ENCODE data around the gene SUGP2. TPM values are rescaled to one million over a fixed set of nuclear protein-coding genes. Genes with fewer than 3 reads are reported as not detected.
"Not testable (repeated sequence)": the region's sequence is repeated elsewhere in the genome, so short reads cannot be mapped to it uniquely, and the experiment has no call there.

Gene SUGP2
- total RNA-seq, 1 donor from 2014 or later, result 129 TPM

DNA sequence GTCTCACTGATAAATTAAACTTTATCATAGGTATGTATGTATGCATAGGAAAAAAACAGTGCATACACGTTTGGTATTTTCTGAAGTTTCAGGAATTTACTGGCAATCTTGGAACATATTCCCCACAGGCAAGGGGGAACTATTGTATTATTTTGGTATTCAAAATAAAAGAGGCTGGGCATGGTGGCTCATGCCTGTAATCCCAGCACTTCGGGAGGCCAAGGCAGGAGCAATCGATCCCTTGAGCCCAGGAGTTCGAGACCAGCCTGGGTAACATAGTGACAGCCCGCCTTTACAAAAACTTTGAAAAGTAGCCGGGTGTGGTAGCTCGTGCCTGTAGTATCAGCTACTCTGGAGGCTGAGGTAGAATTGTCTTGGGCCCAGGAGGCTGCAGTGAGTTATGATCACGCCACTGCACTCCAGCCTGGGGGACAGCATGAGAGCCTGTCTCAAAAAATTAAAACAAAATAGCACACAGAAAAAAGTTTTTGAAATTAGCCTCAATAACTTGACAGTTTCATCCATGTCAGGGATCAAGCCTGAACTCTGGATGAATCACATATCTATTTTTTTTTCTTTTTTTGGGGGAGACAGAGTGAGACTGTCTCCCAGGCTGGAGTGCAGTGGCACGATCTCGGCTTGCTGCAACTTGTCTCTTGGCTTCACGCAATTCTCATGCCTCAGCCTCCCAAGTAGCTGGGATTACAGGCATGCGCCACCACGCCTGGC is 63.2 kb downstream of the SUGP2 start:
- Mint-ChIP-seq H3K27ac (no peak overlapping the region), H3K4me1 (ENCODE audit: low read depth) (peaks cover 4% of the 10 kb centered on the region), H3K27me3 (ENCODE audit: low read depth) (no peaks in the 10 kb centered on the region), H3K9me3 (no peaks in the 10 kb centered on the region), H3K36me3 (ENCODE audit: low read depth) (no peaks in the 10 kb centered on the region), H3K4me3 (ENCODE audit: low read depth) (no peak overlapping the region)
- intact Hi-C loops (cut with micrococcal nuclease), result no loop called here
- DNase-seq (ENCODE audit: low spot score), result no peak

- DNase-seq (ENCODE audit: low spot score), result no peak
- Mint-ChIP-seq H3K36me3 (ENCODE audit: low read depth) (no peaks in the 10 kb centered on the region), H3K4me1 (ENCODE audit: low read depth) (peaks cover 4% of the 10 kb centered on the region), H3K4me3 (ENCODE audit: low read depth) (no peak overlapping the region), H3K27ac (no peak overlapping the region), H3K9me3 (no peaks in the 10 kb centered on the region), H3K27me3 (ENCODE audit: low read depth) (peaks cover 2% of the 10 kb centered on the region)
- intact Hi-C loops (cut with micrococcal nuclease), result no loop called here
These were observed 65.8 kb downstream of the SUGP2 start for GRCh38 chr19:18967358-18968146.

DNA sequence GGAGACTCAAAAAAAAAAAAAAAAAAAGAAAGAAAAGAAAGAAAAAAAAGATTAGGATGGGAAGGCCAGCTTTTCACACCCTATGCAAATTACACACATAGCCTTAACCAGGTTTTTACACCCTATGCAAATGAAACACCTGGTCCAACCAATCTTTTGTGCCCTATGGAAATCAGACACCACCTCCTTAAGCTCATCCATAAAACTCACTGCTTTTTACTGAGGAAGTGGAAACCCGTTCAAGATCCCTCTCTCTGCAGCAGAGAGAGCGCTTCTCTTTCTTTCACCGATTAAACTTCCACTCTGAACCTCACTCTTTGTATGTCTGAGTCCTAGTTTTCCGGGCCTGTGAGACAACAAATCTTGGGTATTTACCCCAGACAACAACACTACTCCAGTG is 67.0 kb downstream of the SUGP2 start:
- no peak overlapping the region for H3K27ac Mint-ChIP-seq
- peaks cover 1% of the 10 kb centered on the region for H3K4me1 Mint-ChIP-seq (ENCODE audit: low read depth)
- DNase-seq (ENCODE audit: low spot score), result no peak
- no peaks in the 10 kb centered on the region for H3K9me3 Mint-ChIP-seq
- H3K27me3 Mint-ChIP-seq (ENCODE audit: low read depth), result peaks cover 10% of the 10 kb centered on the region
- H3K36me3 Mint-ChIP-seq (ENCODE audit: low read depth), result no peaks in the 10 kb centered on the region
- H3K4me3 Mint-ChIP-seq (ENCODE audit: low read depth), result no peak overlapping the region
- intact Hi-C loops (cut with micrococcal nuclease), result no loop called here

DNA sequence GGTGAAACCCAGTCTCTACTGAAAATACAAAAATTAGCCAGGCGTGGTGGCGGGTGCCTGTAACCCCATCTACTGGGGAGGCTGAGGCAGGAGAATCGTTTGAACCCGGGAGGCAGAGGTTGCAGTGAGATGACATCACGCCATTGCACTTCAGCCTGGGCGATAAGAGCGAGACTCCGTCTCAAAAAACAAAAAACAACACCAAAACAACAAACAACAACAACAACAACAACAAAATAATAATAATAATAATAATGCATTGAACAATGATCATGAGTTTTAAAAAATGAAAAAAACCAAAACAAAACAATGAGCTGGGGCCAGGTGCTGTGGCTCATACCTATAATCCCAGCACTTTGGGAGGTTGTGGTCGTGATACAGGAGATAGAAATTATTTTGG is 69.2 kb downstream of the SUGP2 start:
- Mint-ChIP-seq H3K4me1 (ENCODE audit: low read depth) (peaks cover 1% of the 10 kb centered on the region), H3K36me3 (ENCODE audit: low read depth) (no peaks in the 10 kb centered on the region), H3K27me3 (ENCODE audit: low read depth) (peaks cover 12% of the 10 kb centered on the region), H3K9me3 (no peaks in the 10 kb centered on the region), H3K27ac (no peak overlapping the region), H3K4me3 (ENCODE audit: low read depth) (no peak overlapping the region)
- DNase-seq (ENCODE audit: low spot score), result no peak
- intact Hi-C loops (cut with micrococcal nuclease), result no loop called here

- intact Hi-C loops (cut with micrococcal nuclease), result no loop called here
- H3K4me3 Mint-ChIP-seq (ENCODE audit: low read depth), result no peak overlapping the region
These were observed 71.3 kb downstream of the SUGP2 start for GRCh38 chr19:18961767-18962620.

DNA sequence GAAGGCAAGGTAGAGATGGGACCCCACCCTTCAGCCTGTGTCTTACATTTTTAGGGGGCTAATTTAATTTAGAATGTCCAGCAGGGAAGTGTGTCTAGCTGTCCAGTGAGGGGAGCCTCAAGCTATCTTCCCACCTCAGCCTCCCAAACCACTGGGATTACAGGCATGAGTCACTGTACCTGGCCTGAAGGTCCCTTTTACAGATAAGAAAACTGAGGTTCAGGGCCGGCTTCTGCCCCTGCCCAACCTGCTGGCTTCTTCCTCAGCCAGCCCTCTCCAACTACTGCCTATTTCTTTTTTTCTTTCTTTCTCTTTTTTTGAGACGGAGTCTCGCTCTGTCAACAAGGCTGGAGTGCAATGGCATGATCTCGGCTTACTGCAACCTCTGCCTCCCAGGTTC is 72.9 kb downstream of the SUGP2 start:
- no peak overlapping the region for H3K4me3 Mint-ChIP-seq (ENCODE audit: low read depth)
- H3K27me3 Mint-ChIP-seq (ENCODE audit: low read depth), result peaks cover 14% of the 10 kb centered on the region
- intact Hi-C loops (cut with micrococcal nuclease), result no loop called here
- no peaks in the 10 kb centered on the region for H3K36me3 Mint-ChIP-seq (ENCODE audit: low read depth)
- DNase-seq (ENCODE audit: low spot score), result no peak
- no peaks in the 10 kb centered on the region for H3K9me3 Mint-ChIP-seq
- no peak overlapping the region for H3K27ac Mint-ChIP-seq
- H3K4me1 Mint-ChIP-seq (ENCODE audit: low read depth), result no peaks in the 10 kb centered on the region

More at GRCh38 chr19:18961767-18962620, 71.3 kb downstream of the SUGP2 start:
- Mint-ChIP-seq H3K27me3 (ENCODE audit: low read depth) (peaks cover 14% of the 10 kb centered on the region), H3K4me1 (ENCODE audit: low read depth) (no peaks in the 10 kb centered on the region), H3K27ac (no peak overlapping the region), H3K9me3 (no peaks in the 10 kb centered on the region), H3K36me3 (ENCODE audit: low read depth) (no peaks in the 10 kb centered on the region)
- DNase-seq (ENCODE audit: low spot score), result no peak

DNA sequence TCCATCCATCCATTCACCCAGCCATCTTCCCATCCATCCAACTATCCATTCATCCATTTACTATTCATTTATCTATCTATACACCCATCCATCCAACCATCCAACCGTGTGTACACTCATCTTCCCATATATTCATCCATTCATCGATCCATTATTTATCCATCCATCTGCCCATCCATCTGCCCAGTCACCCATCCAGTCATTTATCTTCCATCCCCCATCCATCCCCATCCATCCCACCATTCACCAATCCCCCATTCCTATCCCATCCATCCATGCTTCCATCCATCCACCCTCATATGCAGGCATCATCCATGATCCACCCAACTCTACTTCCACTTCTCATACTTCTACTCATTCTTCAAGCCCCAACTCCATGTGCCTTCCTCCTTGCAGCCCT is 78.3 kb downstream of the SUGP2 start:
- no peaks in the 10 kb centered on the region for H3K4me1 Mint-ChIP-seq (ENCODE audit: low read depth)
- H3K36me3 Mint-ChIP-seq (ENCODE audit: low read depth), result no peaks in the 10 kb centered on the region
- intact Hi-C loops (cut with micrococcal nuclease), result no loop called here
- no peak overlapping the region for H3K27ac Mint-ChIP-seq
- H3K4me3 Mint-ChIP-seq (ENCODE audit: low read depth), result no peak overlapping the region
- no peak for DNase-seq (ENCODE audit: low spot score)
- peaks cover 2% of the 10 kb centered on the region for H3K27me3 Mint-ChIP-seq (ENCODE audit: low read depth)
- peaks cover 5% of the 10 kb centered on the region for H3K9me3 Mint-ChIP-seq

DNA sequence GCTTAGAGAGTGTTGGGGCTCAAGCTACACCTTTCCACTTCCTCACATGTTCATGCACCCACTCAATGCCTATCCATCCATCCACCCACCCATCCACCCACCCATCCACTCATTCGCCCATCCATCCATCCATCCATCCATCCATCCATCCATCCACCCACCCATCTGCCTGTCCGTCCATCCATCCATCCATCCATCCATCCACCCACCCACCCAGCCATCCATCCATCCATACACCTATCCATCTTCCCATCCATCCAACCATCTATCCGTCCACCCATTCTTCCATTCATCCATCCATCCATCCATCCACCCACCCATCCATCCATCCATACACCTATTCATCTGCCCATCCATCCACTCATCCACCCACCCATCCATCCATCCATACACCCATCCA is 79.2 kb downstream of the SUGP2 start:
- no peak overlapping the region for H3K27ac Mint-ChIP-seq
- H3K36me3 Mint-ChIP-seq (ENCODE audit: low read depth), result no peaks in the 10 kb centered on the region
- H3K4me3 Mint-ChIP-seq (ENCODE audit: low read depth), result no peak overlapping the region
- no peaks in the 10 kb centered on the region for H3K4me1 Mint-ChIP-seq (ENCODE audit: low read depth)
- H3K9me3 Mint-ChIP-seq, result peaks cover 5% of the 10 kb centered on the region
- no peak for DNase-seq (ENCODE audit: low spot score)
- intact Hi-C loops (cut with micrococcal nuclease), result no loop called here
- peaks cover 2% of the 10 kb centered on the region for H3K27me3 Mint-ChIP-seq (ENCODE audit: low read depth)

- DNase-seq (ENCODE audit: low spot score); H3K4me1 Mint-ChIP-seq (ENCODE audit: low read depth); H3K9me3 Mint-ChIP-seq; H3K4me3 Mint-ChIP-seq (ENCODE audit: low read depth); intact Hi-C loops (cut with micrococcal nuclease); H3K27ac Mint-ChIP-seq; H3K27me3 Mint-ChIP-seq (ENCODE audit: low read depth); H3K36me3 Mint-ChIP-seq (ENCODE audit: low read depth): not testable (repeated sequence)
These were observed 80.8 kb downstream of the SUGP2 start for GRCh38 chr19:18952364-18953003.

DNA sequence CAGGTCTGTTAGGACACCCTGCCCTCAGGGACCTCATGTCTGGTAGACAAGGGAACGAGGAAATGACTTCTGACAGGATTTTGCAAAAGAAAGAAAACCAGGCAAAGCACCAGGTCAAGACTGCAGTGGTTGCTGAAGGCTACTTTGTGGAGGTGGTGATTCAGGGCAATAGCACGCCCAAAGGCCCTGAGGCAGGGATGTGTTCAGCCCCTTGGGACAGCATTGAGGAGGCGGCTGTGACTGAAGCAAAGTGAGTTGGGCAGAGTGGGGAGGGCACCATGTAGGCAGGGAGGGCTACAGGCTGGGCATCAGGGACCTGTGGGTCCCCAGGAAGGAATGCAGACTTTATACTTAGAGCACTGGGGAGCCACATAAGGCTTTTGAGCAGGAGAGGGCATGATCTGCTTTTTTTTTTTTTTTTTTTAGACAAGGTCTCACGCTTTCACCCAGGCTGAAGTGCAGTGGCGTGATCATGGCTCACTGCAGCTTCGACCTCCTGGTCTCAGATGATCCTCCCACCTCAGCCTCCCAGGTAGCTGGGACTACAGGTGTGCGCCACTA is 81.5 kb downstream of the SUGP2 start:
- H3K27ac Mint-ChIP-seq, result no peak overlapping the region
- intact Hi-C loops (cut with micrococcal nuclease), result no loop called here
- H3K4me1 Mint-ChIP-seq (ENCODE audit: low read depth), result no peaks in the 10 kb centered on the region
- DNase-seq (ENCODE audit: low spot score), result no peak
- H3K9me3 Mint-ChIP-seq, result peaks cover 5% of the 10 kb centered on the region
- no peak overlapping the region for H3K4me3 Mint-ChIP-seq (ENCODE audit: low read depth)
- H3K27me3 Mint-ChIP-seq (ENCODE audit: low read depth), result no peaks in the 10 kb centered on the region
- no peaks in the 10 kb centered on the region for H3K36me3 Mint-ChIP-seq (ENCODE audit: low read depth)

DNA sequence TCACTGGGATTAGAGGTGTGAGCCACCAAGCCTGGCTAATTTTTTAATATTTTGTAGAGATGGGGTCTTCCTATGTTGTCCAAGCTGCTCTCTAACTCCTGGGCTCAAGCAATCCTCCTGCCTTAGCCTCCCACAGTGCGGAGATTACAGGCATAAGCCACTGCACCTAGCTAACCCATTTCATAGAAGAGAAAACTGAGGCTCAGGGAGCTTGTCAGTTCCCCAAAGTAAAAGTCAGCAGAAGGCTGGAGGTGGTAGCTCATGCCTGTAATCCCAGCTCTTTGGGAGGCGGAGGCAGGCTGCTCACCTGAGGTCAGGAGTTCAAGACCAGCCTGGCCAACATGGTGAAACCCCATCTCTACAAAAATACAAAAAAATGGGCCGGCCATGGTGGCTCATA is 83.5 kb downstream of the SUGP2 start:
- peaks cover 2% of the 10 kb centered on the region for H3K27me3 Mint-ChIP-seq (ENCODE audit: low read depth)
- no peak overlapping the region for H3K27ac Mint-ChIP-seq
- no peaks in the 10 kb centered on the region for H3K36me3 Mint-ChIP-seq (ENCODE audit: low read depth)
- no peak overlapping the region for H3K4me3 Mint-ChIP-seq (ENCODE audit: low read depth)
- intact Hi-C loops (cut with micrococcal nuclease), result no loop called here
- H3K4me1 Mint-ChIP-seq (ENCODE audit: low read depth), result no peaks in the 10 kb centered on the region
- no peak for DNase-seq (ENCODE audit: low spot score)
- H3K9me3 Mint-ChIP-seq, result peaks cover 1% of the 10 kb centered on the region

- Mint-ChIP-seq H3K27ac (no peak overlapping the region), H3K4me1 (ENCODE audit: low read depth) (no peaks in the 10 kb centered on the region), H3K36me3 (ENCODE audit: low read depth) (no peaks in the 10 kb centered on the region), H3K4me3 (ENCODE audit: low read depth) (no peak overlapping the region), H3K27me3 (ENCODE audit: low read depth) (peaks cover 2% of the 10 kb centered on the region), H3K9me3 (no peaks in the 10 kb centered on the region)
- no peak for DNase-seq (ENCODE audit: low spot score)
- intact Hi-C loops (cut with micrococcal nuclease), result no loop called here
These were observed 84.4 kb downstream of the SUGP2 start for GRCh38 chr19:18948976-18949356.

All from activated T-helper 2 cell treated with anti-CD3 and anti-CD28 coated beads, Interferon-gamma antibody, Interleukin-2, Interleukin-4, amounts not matched to agents 10 μg/mL and 5 μg/mL and 100 μg/mL, durations not matched to agents 14 hours and 24 hours and 36 hours (primary cell).